ENCODE data around the gene IGIP.

The IGIP gene

GRCh38 chr5:140114341-140115185, 11.2 kb upstream of the IGIP start:
- Mint-ChIP-seq H3K4me3 (peak overlapping the region; percentile 88), H3K4me1 (ENCODE audit: low read depth) (peaks cover 56% of the 10 kb centered on the region), H3K9me3 (no peaks in the 10 kb centered on the region), H3K27me3 (peaks cover 34% of the 10 kb centered on the region), H3K27ac (peak overlapping the region; percentile 90), H3K36me3 (ENCODE audit: low read depth) (peaks cover 19% of the 10 kb centered on the region)
- intact Hi-C loops (cut with micrococcal nuclease): loop anchor here (2.0 kb wide), 1 partner anchor 30 kb away; no protein-coding TSS in a partner anchor

DNA sequence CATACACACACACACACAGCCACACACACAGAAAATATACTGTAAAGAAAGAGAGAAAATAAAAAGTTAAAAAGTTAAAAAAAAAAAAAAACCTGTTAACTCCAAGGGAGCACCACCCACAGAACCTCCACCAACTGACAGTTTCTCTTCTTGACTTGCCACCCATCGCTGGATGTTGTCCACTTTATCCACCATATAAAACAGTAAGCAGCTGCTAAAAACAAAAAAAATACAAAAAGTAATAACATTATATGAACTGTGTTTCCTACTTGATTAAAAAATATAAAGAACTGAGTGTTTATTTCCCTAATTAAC, 10.6 kb upstream of the IGIP start:
- H3K27me3 Mint-ChIP-seq: peaks cover 28% of the 10 kb centered on the region
- peak overlapping the region; percentile 90 for H3K27ac Mint-ChIP-seq
- H3K4me1 Mint-ChIP-seq (ENCODE audit: low read depth): peaks cover 56% of the 10 kb centered on the region
- intact Hi-C loops (cut with micrococcal nuclease): loop anchor here (2.0 kb wide), 1 partner anchor 30 kb away; no protein-coding TSS in a partner anchor
- H3K36me3 Mint-ChIP-seq (ENCODE audit: low read depth): peaks cover 19% of the 10 kb centered on the region
- H3K4me3 Mint-ChIP-seq: peak overlapping the region; percentile 88
- no peaks in the 10 kb centered on the region for H3K9me3 Mint-ChIP-seq

- no peak overlapping the region for H3K27ac Mint-ChIP-seq
- H3K4me3 Mint-ChIP-seq: no peak overlapping the region
- H3K36me3 Mint-ChIP-seq (ENCODE audit: low read depth): peaks cover 19% of the 10 kb centered on the region
- H3K9me3 Mint-ChIP-seq: no peaks in the 10 kb centered on the region
- peaks cover 18% of the 10 kb centered on the region for H3K27me3 Mint-ChIP-seq
- peaks cover 50% of the 10 kb centered on the region for H3K4me1 Mint-ChIP-seq (ENCODE audit: low read depth)
- intact Hi-C loops (cut with micrococcal nuclease): no loop called here
Measured at GRCh38 chr5:140116716-140117115, 9.0 kb upstream of the IGIP start.

DNA sequence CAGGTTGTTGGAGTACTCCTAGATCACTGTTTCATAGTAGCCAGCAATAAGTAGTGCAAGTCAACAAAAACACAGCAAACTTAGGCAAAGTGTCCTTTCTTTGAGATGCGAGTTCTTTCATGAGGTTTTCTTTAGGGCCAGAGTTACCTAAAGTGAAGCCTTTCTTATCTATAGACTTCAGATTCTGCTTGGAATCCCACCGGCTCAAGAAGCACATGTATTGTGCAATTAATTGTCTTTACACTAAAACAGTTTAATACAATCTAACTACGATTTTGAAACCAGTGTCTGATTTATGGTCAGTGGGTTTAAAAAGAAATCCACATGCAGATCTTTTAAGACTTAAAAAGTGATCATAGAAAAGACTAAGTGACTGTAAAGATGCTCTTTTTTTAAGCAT, 8.2 kb upstream of the IGIP start:
- Mint-ChIP-seq H3K4me3 (no peak overlapping the region), H3K36me3 (ENCODE audit: low read depth) (peaks cover 19% of the 10 kb centered on the region), H3K4me1 (ENCODE audit: low read depth) (peaks cover 44% of the 10 kb centered on the region), H3K27ac (no peak overlapping the region), H3K27me3 (peaks cover 11% of the 10 kb centered on the region), H3K9me3 (no peaks in the 10 kb centered on the region)
- intact Hi-C loops (cut with micrococcal nuclease): no loop called here

- Mint-ChIP-seq H3K36me3 (ENCODE audit: low read depth) (peaks cover 16% of the 10 kb centered on the region), H3K9me3 (no peaks in the 10 kb centered on the region), H3K27ac (no peak overlapping the region), H3K27me3 (peaks cover 2% of the 10 kb centered on the region), H3K4me1 (ENCODE audit: low read depth) (peaks cover 36% of the 10 kb centered on the region), H3K4me3 (no peak overlapping the region)
- intact Hi-C loops (cut with micrococcal nuclease): no loop called here
Measured at GRCh38 chr5:140118302-140118936, 7.3 kb upstream of the IGIP start.

DNA sequence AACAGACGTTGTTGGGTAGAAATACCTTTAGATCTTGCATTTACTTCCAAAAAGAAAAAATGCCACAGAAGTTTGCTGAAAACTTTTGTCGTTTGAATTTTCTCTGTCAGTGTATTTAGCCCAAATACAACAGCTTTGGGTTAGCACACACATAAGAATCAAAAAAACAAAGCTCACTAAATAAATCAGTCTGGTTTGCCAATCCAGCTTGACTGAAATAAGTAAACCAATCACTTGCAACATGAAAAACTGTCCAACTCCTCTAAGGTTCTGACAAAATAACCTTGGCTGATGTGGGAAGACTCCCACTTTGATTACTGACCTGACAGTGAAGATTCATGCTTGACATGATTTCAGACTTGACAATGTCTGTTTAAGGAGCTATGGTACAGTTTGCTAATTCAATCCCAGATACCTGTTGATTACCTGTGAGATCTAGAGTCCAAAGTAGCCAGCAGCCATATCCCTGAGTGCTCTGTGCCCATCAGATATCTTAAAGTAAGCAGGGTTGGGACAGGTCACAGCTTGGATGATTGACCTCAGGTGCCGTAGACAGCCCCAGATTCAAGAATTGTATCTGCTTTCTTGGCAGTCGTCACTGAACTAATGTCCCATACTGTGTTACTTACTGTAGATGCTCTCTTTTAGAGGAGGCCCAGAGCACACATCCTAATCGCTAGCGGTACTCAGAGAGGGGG, 727 bp downstream of the IGIP start:
- Mint-ChIP-seq H3K4me3 (no peak overlapping the region), H3K27ac (no peak overlapping the region), H3K9me3 (no peaks in the 10 kb centered on the region), H3K27me3 (no peaks in the 10 kb centered on the region), H3K4me1 (ENCODE audit: low read depth) (peaks cover 16% of the 10 kb centered on the region), H3K36me3 (ENCODE audit: low read depth) (no peaks in the 10 kb centered on the region)
- intact Hi-C loops (cut with micrococcal nuclease): no loop called here

- no peak overlapping the region for H3K27ac Mint-ChIP-seq
- no peaks in the 10 kb centered on the region for H3K27me3 Mint-ChIP-seq
- no peaks in the 10 kb centered on the region for H3K36me3 Mint-ChIP-seq (ENCODE audit: low read depth)
- intact Hi-C loops (cut with micrococcal nuclease): no loop called here
- peaks cover 31% of the 10 kb centered on the region for H3K4me1 Mint-ChIP-seq (ENCODE audit: low read depth)
- no peaks in the 10 kb centered on the region for H3K9me3 Mint-ChIP-seq
- H3K4me3 Mint-ChIP-seq: no peak overlapping the region
Measured at GRCh38 chr5:140128376-140128775, 2.6 kb downstream of the IGIP start.

DNA sequence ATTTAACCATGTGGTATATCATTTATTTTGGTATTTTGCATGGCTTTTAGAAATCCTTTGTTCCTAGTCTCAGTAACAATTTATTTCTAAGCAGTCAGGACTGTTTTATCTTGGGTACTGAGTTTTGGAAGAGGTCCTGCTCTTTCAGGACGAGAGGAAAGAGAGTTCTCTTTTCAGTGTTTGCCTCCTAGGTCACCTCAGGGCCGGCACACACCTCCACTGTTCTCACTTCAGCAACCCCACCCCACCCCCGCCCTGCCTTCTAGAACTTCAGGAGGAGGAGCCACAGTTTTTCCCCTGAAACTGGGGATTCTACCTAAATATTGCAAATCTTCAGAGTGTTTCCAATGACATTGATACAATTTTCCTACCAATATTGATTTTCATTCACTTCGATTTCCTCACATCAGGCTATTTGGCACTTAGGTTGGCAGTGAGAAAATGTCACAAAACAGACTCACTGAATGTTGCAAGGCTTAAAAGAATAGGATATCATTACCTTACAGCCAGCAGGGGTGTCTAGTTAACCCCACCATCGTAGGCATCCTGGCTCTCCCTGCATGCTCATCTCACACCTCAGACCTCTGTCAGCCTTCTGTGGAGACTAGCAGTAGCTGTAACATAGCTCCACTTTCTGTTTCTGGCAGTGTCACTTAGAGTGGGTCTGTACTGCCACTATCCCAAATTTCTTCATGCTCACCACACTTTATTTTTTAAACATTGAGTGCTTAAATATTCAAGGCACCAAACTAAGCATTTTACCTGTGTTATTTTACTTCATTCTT, 5.4 kb downstream of the IGIP start:
- Mint-ChIP-seq H3K9me3 (no peaks in the 10 kb centered on the region), H3K36me3 (ENCODE audit: low read depth) (no peaks in the 10 kb centered on the region), H3K4me3 (no peak overlapping the region), H3K27me3 (no peaks in the 10 kb centered on the region), H3K27ac (peak overlapping the region; percentile 51), H3K4me1 (ENCODE audit: low read depth) (peaks cover 46% of the 10 kb centered on the region)
- intact Hi-C loops (cut with micrococcal nuclease): no loop called here

DNA sequence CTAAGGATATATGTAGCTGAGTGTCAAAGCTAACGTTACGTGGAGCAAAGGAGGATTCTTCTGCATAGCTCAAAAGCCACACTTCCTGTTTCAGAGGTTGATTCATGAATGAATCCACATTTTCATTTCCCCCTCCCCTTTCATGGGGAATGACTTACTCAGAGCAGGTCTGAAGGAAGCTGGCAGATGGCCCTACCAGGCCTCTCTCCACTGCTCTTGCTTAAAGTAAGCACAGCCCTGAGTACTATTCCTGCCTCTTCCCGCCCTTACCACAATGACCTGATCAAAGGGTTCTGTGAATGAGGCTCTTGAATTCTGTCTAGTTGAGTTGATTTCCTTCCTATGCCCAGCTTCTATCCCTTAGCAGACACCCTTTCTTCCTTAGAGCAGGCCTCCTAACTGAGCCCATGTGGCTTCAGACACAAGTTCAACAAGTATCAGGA, 6.3 kb downstream of the IGIP start:
- Mint-ChIP-seq H3K4me1 (ENCODE audit: low read depth) (peaks cover 42% of the 10 kb centered on the region), H3K27ac (peak overlapping the region; percentile 51), H3K9me3 (no peaks in the 10 kb centered on the region), H3K27me3 (no peaks in the 10 kb centered on the region), H3K36me3 (ENCODE audit: low read depth) (no peaks in the 10 kb centered on the region), H3K4me3 (no peak overlapping the region)
- intact Hi-C loops (cut with micrococcal nuclease): no loop called here

DNA sequence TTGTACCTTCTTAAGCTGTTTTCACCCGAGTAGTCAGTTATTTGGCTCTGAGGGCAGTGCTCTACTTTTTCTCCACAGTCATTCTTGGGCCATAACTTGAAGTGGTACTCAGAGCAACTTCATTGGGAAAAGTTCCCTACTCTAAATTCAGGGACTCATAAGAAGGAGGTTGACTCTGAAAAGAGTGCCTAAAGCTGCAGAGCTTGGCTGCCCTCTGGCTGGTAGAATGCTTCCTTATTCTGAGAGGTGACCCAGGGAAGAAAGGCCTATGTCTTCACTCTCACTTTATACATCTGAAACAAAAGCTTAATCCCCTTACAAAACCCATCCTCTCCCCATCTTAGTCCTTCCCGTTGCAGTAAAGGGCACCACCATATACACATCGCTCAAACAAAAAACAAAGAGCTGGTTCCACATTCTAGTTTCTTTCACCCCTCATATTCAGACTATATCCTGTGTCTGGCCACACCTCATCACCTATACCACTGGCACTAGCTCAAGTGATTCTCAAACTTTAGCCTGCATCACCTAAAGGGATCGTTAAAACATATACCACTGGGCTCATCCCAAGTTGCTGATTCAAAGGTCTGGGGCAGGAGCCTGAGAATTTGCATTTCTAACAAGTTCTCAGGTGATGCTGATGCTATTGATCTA, 7.9 kb downstream of the IGIP start:
- no peak overlapping the region for H3K27ac Mint-ChIP-seq
- no peaks in the 10 kb centered on the region for H3K9me3 Mint-ChIP-seq
- peaks cover 38% of the 10 kb centered on the region for H3K4me1 Mint-ChIP-seq (ENCODE audit: low read depth)
- no peak overlapping the region for H3K4me3 Mint-ChIP-seq
- H3K27me3 Mint-ChIP-seq: no peaks in the 10 kb centered on the region
- intact Hi-C loops (cut with micrococcal nuclease): no loop called here
- H3K36me3 Mint-ChIP-seq (ENCODE audit: low read depth): no peaks in the 10 kb centered on the region

- Mint-ChIP-seq H3K4me1 (ENCODE audit: low read depth) (peaks cover 38% of the 10 kb centered on the region), H3K9me3 (no peaks in the 10 kb centered on the region), H3K4me3 (no peak overlapping the region), H3K27ac (no peak overlapping the region), H3K27me3 (no peaks in the 10 kb centered on the region), H3K36me3 (ENCODE audit: low read depth) (no peaks in the 10 kb centered on the region)
- intact Hi-C loops (cut with micrococcal nuclease): no loop called here
Measured at GRCh38 chr5:140134277-140134935, 8.7 kb downstream of the IGIP start.

DNA sequence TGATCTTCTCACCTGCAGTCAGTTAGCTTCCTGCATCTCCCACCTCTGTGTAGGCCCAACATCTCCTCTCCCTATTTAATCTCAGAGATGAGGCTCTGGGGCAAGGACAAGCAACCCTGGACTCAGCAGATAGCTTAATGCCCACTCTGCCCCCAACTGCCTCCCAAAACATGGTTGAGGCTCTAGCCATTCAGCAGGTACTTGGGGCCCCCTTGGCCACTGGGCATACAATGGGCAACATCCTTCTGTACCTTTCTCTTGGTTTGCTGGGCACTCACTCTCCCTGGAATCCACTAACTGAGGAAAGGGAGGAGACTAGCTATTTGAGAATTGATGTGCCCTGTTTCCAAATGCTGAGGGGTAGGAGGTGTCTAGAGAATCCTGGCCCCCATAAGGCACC, 9.4 kb downstream of the IGIP start:
- H3K27me3 Mint-ChIP-seq: peaks cover 2% of the 10 kb centered on the region
- peaks cover 38% of the 10 kb centered on the region for H3K4me1 Mint-ChIP-seq (ENCODE audit: low read depth)
- no peak overlapping the region for H3K4me3 Mint-ChIP-seq
- no peaks in the 10 kb centered on the region for H3K9me3 Mint-ChIP-seq
- intact Hi-C loops (cut with micrococcal nuclease): no loop called here
- no peaks in the 10 kb centered on the region for H3K36me3 Mint-ChIP-seq (ENCODE audit: low read depth)
- H3K27ac Mint-ChIP-seq: no peak overlapping the region

DNA sequence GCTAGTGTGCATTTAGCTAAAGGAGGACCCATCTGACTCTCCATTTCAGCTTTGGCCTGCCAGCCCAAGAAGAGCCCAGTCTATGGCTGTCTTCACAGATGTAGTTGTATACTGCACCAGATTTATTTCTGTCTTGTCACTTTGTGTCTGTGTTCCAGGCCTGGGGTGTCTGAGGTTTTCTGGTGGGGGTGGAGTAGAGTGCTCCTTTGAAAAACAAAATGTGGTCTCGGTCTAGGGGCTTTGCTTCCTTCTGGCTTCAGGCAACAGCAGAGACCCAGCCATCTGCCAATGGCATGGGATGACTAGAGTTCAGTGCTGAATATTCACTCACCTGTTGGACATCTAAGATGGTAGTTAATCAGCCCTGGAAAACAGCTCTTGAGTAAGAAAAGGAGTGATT, 10.9 kb downstream of the IGIP start:
- H3K9me3 Mint-ChIP-seq: no peaks in the 10 kb centered on the region
- H3K36me3 Mint-ChIP-seq (ENCODE audit: low read depth): no peaks in the 10 kb centered on the region
- intact Hi-C loops (cut with micrococcal nuclease): no loop called here
- no peak overlapping the region for H3K27ac Mint-ChIP-seq
- H3K4me1 Mint-ChIP-seq (ENCODE audit: low read depth): peaks cover 33% of the 10 kb centered on the region
- no peak overlapping the region for H3K4me3 Mint-ChIP-seq
- peaks cover 4% of the 10 kb centered on the region for H3K27me3 Mint-ChIP-seq

Measured in dendritic cell treated with granulocyte-macrophage colony-stimulating factor and Interleukin-4, amounts not matched to agents 40 ng/mL and 50 ng/mL, for 4 days (primary cell).